Measurements from ENCODE around the gene PCTP. TPM values are rescaled to one million over a fixed set of nuclear protein-coding genes. Genes with fewer than 3 reads are reported as not detected.
A peak's percentile ranks its signal among the peaks of the same experiment; 100 is the strongest.

Gene PCTP
- total and polyA plus RNA-seq, 9 of the 15 experiments (the other 6 are each of a cell fraction or from before 2014, with no cell fraction given) = 10.9 to 62.3 (median 41.2) TPM

GRCh38 chr17:55742272-55743102, 8.4 kb upstream of the PCTP start (continued):
- TF ChIP-seq ZNF354B (CRISPR knock-in tag; IDR thresholded peaks at IDR 0.05) (no peak), SMARCA4 (IDR thresholded peaks at IDR 0.05) (0 out of 2 replicates have a peak, but pooled peaks have one; percentile 18), ARID2 (IDR thresholded peaks at IDR 0.05) (peak; percentile 59), ZEB2 (IDR thresholded peaks at IDR 0.05) (0 out of 2 replicates have a peak, but pooled peaks have one; percentile 16), MAFF (IDR thresholded peaks at IDR 0.05; ENCODE audit: low read length) (peak; percentile 27; the same call in 1 of the 2 replicates), HDAC8 (tag; IDR thresholded peaks at IDR 0.05) (no peak), PHF20 (IDR thresholded peaks at IDR 0.05; ENCODE audit: partially characterized antibody) (no peak), MAFK (IDR thresholded peaks at IDR 0.05; ENCODE audit: low read length) (0 out of 2 replicates have a peak, but pooled peaks have one; percentile 21), ZNF780A (CRISPR knock-in tag; IDR thresholded peaks at IDR 0.05) (no peak), ZBTB33 (CRISPR knock-in tag; IDR thresholded peaks at IDR 0.05) (peak; percentile 45; the same call in 1 of the 2 replicates), PTTG1 (tag; IDR thresholded peaks at IDR 0.05; ENCODE audit: low read depth) (no peak), ZNF77 (CRISPR knock-in tag; IDR thresholded peaks at IDR 0.05) (no peak), L3MBTL2 (IDR thresholded peaks at IDR 0.05) (no peak), GABPB1 (CRISPR knock-in tag; IDR thresholded peaks at IDR 0.05) (no peak), DLX4 (CRISPR knock-in tag; IDR thresholded peaks at IDR 0.05) (no peak), ATF1 (CRISPR knock-in tag; IDR thresholded peaks at IDR 0.05) (no peak), ATF1 (tag; IDR thresholded peaks at IDR 0.05) (0 out of 2 replicates have a peak, but pooled peaks have one; percentile 2)
- TF ChIP-seq, protein P1, sequence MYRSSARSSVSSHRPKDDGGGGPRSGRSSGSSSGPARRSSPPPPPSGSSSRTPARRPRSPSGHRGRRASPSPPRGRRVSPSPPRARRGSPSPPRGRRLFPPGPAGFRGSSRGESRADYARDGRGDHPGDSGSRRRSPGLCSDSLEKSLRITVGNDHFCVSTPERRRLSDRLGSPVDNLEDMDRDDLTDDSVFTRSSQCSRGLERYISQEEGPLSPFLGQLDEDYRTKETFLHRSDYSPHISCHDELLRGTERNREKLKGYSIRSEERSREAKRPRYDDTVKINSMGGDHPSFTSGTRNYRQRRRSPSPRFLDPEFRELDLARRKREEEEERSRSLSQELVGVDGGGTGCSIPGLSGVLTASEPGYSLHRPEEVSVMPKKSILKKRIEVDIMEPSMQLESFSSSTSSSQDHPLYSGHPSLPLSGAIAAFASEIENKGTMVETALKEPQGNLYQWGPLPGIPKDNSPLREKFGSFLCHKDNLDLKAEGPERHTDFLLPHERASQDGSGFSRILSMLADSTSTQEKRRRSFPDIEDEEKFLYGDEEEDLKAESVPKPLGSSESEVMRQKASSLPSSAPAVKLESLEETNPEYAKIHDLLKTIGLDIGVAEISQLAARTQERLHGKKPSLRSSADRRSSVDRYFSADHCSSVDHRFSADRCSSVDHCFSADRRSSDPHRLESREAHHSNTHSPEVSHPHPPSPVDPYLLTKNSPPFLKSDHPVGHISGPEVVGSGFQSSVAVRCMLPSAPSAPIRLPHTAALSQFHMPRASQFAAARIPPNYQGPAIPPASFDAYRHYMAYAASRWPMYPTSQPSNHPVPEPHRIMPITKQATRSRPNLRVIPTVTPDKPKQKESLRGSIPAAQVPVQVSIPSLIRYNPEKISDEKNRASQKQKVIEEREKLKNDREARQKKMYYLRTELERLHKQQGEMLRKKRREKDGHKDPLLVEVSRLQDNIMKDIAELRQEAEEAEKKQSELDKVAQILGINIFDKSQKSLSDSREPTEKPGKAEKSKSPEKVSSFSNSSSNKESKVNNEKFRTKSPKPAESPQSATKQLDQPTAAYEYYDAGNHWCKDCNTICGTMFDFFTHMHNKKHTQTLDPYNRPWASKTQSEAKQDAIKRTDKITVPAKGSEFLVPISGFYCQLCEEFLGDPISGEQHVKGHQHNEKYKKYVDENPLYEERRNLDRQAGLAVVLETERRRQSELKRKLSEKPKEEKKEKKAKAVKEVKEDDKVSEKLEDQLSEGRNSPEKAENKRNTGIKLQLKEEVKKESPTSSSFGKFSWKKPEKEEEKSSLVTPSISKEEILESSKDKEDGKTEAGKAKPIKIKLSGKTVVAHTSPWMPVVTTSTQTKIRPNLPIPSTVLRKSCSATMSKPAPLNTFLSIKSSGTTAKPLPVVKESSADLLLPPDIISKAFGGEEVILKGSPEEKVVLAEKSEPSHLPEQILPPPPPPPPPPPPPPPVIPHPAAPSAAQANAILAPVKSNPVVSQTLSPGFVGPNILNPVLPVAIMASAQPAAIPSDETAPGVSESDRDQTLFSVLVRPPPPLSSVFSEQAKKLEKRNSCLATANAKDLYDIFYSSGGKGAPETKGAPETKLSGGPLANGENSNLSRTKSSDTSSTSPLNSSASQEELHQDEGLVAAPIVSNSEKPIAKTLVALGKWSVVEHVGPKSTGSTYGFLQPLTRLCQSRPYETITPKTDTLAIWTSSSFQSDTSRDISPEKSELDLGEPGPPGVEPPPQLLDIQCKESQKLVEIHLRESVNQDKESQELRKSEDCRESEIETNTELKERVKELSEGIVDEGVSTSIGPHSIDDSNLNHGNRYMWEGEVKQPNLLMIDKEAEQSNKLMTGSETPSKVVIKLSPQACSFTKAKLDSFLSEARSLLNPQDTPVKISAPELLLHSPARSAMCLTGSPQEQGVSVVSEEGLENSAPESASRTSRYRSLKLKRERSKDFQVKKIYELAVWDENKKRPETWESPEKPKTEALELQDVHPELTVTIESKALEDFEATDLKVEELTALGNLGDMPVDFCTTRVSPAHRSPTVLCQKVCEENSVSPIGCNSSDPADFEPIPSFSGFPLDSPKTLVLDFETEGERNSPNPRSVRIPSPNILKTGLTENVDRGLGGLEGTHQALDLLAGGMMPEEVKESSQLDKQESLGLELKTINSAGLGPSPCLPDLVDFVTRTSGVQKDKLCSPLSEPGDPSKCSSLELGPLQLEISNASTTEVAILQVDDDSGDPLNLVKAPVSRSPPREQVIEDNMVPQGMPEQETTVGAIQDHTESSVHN (IDR thresholded peaks at IDR 0.05; ENCODE audit: borderline replicate concordance in 1 of 2, low read depth in 1 of 2) = no peak
